IMR-90 (cell line): ENCODE results near the gene POLR2E. TPM values are rescaled to one million over a fixed set of nuclear protein-coding genes. Genes with fewer than 3 reads are reported as not detected.

Source experiments
- ATAC-seq: fragments of 200-7000 bp; cut with Tn5 transposase; 2 replicates; pipeline ENCODE4 v1.9.1; 2020; ENCODE audit warnings: low read depth, mild to moderate bottlenecking, moderate library complexity
- BruUV-seq: library from RNA; stranded (reverse); fragments of 400-500 nt; replicated peaks from 2 replicates; lab custom pipeline; 2021; lab: Mats Ljungman, UMichigan
- CTCF ChIA-PET: fragments of 300-600 bp; formaldehyde crosslinking; extraction: SDS; loops from one replicate; lab custom pipeline; 2021; ENCODE audit warnings: antibody characterized with exemption; lab: Yijun Ruan, JAX
- POLR2A ChIA-PET: fragments of 300-600 bp; sonication (Branson Sonifier 250); formaldehyde crosslinking; loops from one replicate; lab custom pipeline; 2022; ENCODE audit warnings: antibody characterized with exemption; ENCODE audit not compliant: unreplicated experiment; lab: Charles Lee
- DNase-seq: peaks from one replicate; pipeline ENCODE4 v3.0.0; 2013
- H2AFZ ChIP-seq: replicated peaks from 2 replicates; pipeline ENCODE3; 2013; ENCODE audit warnings: low read length, mild to moderate bottlenecking; ENCODE audit not compliant: poor library complexity
- H2AK5ac ChIP-seq: 2 replicates; pipeline ENCODE4 v1.6.1; 2013; ENCODE audit warnings: low read depth, low read length, inconsistent platforms
- H2AK9ac ChIP-seq: replicated peaks from 2 replicates; pipeline ENCODE3; 2013; ENCODE audit warnings: mild to moderate bottlenecking, low read depth, low read length, moderate library complexity; ENCODE audit not compliant: poor library complexity
- H2BK120ac ChIP-seq: 2 replicates; pipeline ENCODE4 v1.6.1; 2013; ENCODE audit warnings: low read depth, low read length, inconsistent platforms
- H2BK15ac ChIP-seq: 3 replicates; pipeline ENCODE4 v1.6.1; 2013; ENCODE audit warnings: low read depth, low read length, inconsistent platforms
- H2BK20ac ChIP-seq: 2 replicates; pipeline ENCODE4 v1.6.1; 2013; ENCODE audit warnings: low read depth, mild to moderate bottlenecking, inconsistent platforms, low read length, moderate library complexity
- H2BK5ac ChIP-seq: 2 replicates; pipeline ENCODE4 v1.6.1; 2013; ENCODE audit warnings: mild to moderate bottlenecking, low read depth, low read length, inconsistent platforms; ENCODE audit not compliant: poor library complexity, severe bottlenecking
- H3K14ac ChIP-seq: replicated peaks from 2 replicates; pipeline ENCODE4 v1.6.1; 2013; ENCODE audit warnings: low read depth, low read length, inconsistent platforms
- H3K18ac ChIP-seq: 2 replicates; pipeline ENCODE4 v1.6.1; 2013; ENCODE audit warnings: low read depth, low read length, control low read depth
- H3K23ac ChIP-seq: 2 replicates; pipeline ENCODE4 v1.6.1; 2013; ENCODE audit warnings: low read depth, low read length, inconsistent platforms
- H3K27ac ChIP-seq: 2 replicates; pipeline ENCODE4 v1.5.1; 2013; ENCODE audit warnings: mild to moderate bottlenecking, control low read depth, low read length; ENCODE audit not compliant: insufficient read depth
- H3K27me3 ChIP-seq: 2 replicates; pipeline ENCODE4 v1.6.1; 2013; ENCODE audit warnings: low read length; ENCODE audit not compliant: control insufficient read depth, insufficient read depth
- H3K36me3 ChIP-seq: 2 replicates; pipeline ENCODE4 v1.6.1; 2013; ENCODE audit warnings: low read length, mixed read lengths; ENCODE audit not compliant: control insufficient read depth, insufficient read depth
- H3K4ac ChIP-seq: 2 replicates; pipeline ENCODE4 v1.6.1; 2013; ENCODE audit warnings: low read depth, low read length, inconsistent platforms
- H3K4me1 ChIP-seq: 2 replicates; pipeline ENCODE4 v1.6.1; 2013; ENCODE audit warnings: low read length, mixed read lengths; ENCODE audit not compliant: control insufficient read depth, insufficient read depth
- H3K4me2 ChIP-seq: 2 replicates; pipeline ENCODE4 v1.6.1; 2013; ENCODE audit warnings: low read depth, mild to moderate bottlenecking, control low read depth, low read length, moderate library complexity
- H3K4me3 ChIP-seq: 2 replicates; pipeline ENCODE4 v1.5.1; 2013; ENCODE audit warnings: low read depth, mild to moderate bottlenecking, control low read depth, low read length, moderate library complexity; ENCODE audit not compliant: insufficient read depth
- H3K56ac ChIP-seq: 2 replicates; pipeline ENCODE4 v1.6.1; 2013; ENCODE audit warnings: low read length, inconsistent platforms; ENCODE audit not compliant: insufficient read depth; ENCODE audit errors: extremely low read depth
- H3K79me1 ChIP-seq, 2 experiments: 2 replicates each; pipeline ENCODE4 v1.6.1; 2013; ENCODE audit warnings: low read length in 2 of 2, inconsistent platforms in 1 of 2, low read depth in 1 of 2
- H3K9ac ChIP-seq: 2 replicates; pipeline ENCODE4 v1.6.1; 2013; ENCODE audit warnings: low read depth, low read length, control low read depth
- H3K9me1 ChIP-seq: 2 replicates; pipeline ENCODE4 v1.6.1; 2013; ENCODE audit warnings: low read length, inconsistent platforms; ENCODE audit not compliant: insufficient read depth
- H3K9me3 ChIP-seq: 2 replicates; pipeline ENCODE4 v1.6.1; 2013; ENCODE audit warnings: low read length; ENCODE audit not compliant: control insufficient read depth, insufficient read depth
- H4K20me1 ChIP-seq: 2 replicates; pipeline ENCODE4 v1.6.1; 2013; ENCODE audit warnings: low read length, inconsistent platforms; ENCODE audit not compliant: insufficient read depth
- H4K5ac ChIP-seq: 2 replicates; pipeline ENCODE4 v1.6.1; 2013; ENCODE audit warnings: mild to moderate bottlenecking, low read depth, low read length, control low read depth
- H4K8ac ChIP-seq, 2 experiments: 2 replicates each; pipeline ENCODE4 v1.6.1; 2013; ENCODE audit warnings: low read depth in 2 of 2, low read length in 2 of 2, control low read depth in 1 of 2, inconsistent platforms in 1 of 2
- H4K91ac ChIP-seq: 2 replicates; pipeline ENCODE4 v1.6.1; 2013; ENCODE audit warnings: low read depth, low read length, inconsistent platforms; ENCODE audit not compliant: insufficient read depth
- CHD1 ChIP-seq: IDR thresholded peaks from 2 replicates; pipeline ENCODE4 v1.6.1; 2012; ENCODE audit warnings: low read depth, low read length, improper control_type of control experiment
- POLR2A ChIP-seq: IDR thresholded peaks from 2 replicates; pipeline ENCODE4 v1.6.1; 2012; ENCODE audit warnings: mild to moderate bottlenecking, low read depth, low read length
- WGBS, 2 experiments: methylation state at CpG; one replicate each; pipeline versions ENCODE4 v1.1.5 to v1.1.7; 2013; ENCODE audit warnings: missing lambda C conversion rate in 2 of 2; ENCODE audit not compliant: insufficient read length in 1 of 2; ENCODE audit errors: extremely low coverage in 2 of 2; 5-methylcytosine and 5-hydroxymethylcytosine counted together
- dilution Hi-C: fragments of 300-500 bp; cut with HindIII; formaldehyde crosslinking; loops from one replicate; pipeline ENCODE4 v1.14.3; 2018; ENCODE audit warnings: low sequenced_read_pairs; ENCODE audit not compliant: unreplicated experiment
- in situ Hi-C: fragments of 300-500 bp; cut with MboI; formaldehyde crosslinking; loops from 3 replicates; pipeline ENCODE4 v1.14.3; 2019; ENCODE audit warnings: low sequenced_read_pairs, inconsistent platforms, mixed read lengths
- intact Hi-C: fragments of 100-400 bp; cut with micrococcal nuclease; formaldehyde crosslinking; loops from 2 replicates; pipeline ENCODE4 v1.10.0; 2022
- polyA plus RNA-seq, 3 experiments: library from polyadenylated mRNA; depleted of rRNA; stranded (reverse); fragments of >200 nt; gene quantifications; 2 replicates each; pipeline ENCODE4 v1.2.3, GENCODE V29; 2012; ENCODE audit warnings: low replicate concordance in 1 of 3
- total RNA-seq: library from RNA; depleted of rRNA; stranded (reverse); fragments of >200 nt; gene quantifications from 2 replicates; pipeline ENCODE4 v1.2.3, GENCODE V29; 2012
- TF ChIP-seq, protein P1 (sequence below): fragments of 150-350 bp; IDR thresholded peaks from 2 replicates; pipeline ENCODE4 v1.6.1; 2016; ENCODE audit warnings: low read depth, mild to moderate bottlenecking, low read length, moderate library complexity, borderline replicate concordance
- TF ChIP-seq, protein P2 (sequence below): conservative IDR thresholded peaks from 2 replicates; pipeline ENCODE4 v1.5.1; 2012; ENCODE audit warnings: mild to moderate bottlenecking, low read depth, low read length, improper control_type of control experiment

The POLR2E gene
- total and polyA plus RNA-seq, 2 of the 4 experiments (the other 2 are of a cell fraction), result 294 to 391 TPM

DNA sequence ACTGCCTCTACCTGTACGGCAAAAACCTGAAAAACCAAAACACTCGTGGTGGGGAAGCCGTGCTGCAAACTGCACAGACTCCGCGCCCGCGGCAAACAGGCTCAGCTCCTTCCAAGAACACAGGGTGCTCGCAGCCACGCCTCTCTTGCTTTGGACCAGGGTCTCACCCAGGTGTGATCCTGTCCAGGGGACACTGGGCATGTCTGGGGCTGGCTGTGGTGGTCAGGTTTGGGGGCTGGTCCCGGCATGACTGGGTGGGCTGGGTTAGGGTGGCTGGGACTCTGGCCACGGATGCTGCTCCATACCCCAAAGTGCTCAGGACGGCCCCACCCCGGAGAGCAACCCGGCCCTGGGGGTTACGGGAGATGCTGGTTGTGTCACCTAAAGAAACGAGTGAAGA, 22.5 kb upstream of the POLR2E start:
- ATAC-seq (no peak), DNase-seq (no peak)
- Histone ChIP-seq H3K4me2 (no peak overlapping the region), H2BK15ac (no peak overlapping the region), H3K79me1 (peaks cover 11 to 38% of the 10 kb centered on the region in 2 experiments), H3K14ac (no peak overlapping the region), H3K9me1 (no peaks in the 10 kb centered on the region), H4K91ac (no peak overlapping the region), H3K23ac (no peak overlapping the region), H3K56ac (no peak overlapping the region), H3K27ac (no peak overlapping the region), H4K8ac (no peak overlapping the region), H2AK5ac (no peak overlapping the region), H3K4ac (no peak overlapping the region), H3K27me3 (no peaks in the 10 kb centered on the region), H2BK120ac (no peak overlapping the region), H2BK5ac (no peak overlapping the region), H3K4me1 (peaks cover 11% of the 10 kb centered on the region), H2BK20ac (no peak overlapping the region), H3K9ac (no peak overlapping the region), H3K36me3 (peaks cover 86% of the 10 kb centered on the region), H3K18ac (no peak overlapping the region), H4K5ac (no peak overlapping the region), H3K4me3 (no peak overlapping the region), H4K20me1 (peaks cover 19% of the 10 kb centered on the region), H2AK9ac (peak overlapping the region; percentile 16), H2AFZ (no peak overlapping the region), H3K9me3 (no peaks in the 10 kb centered on the region)
- POLR2A ChIA-PET, result no interaction called here
- in situ Hi-C loops, result no loop called here
- dilution Hi-C loops, result no loop called here
- intact Hi-C loops, result no loop called here
- no TSS peak for BruUV-seq
- 98% methylated on average over 8 of the region's 16 CpGs; no CpG with 5 or more reads in 1 of the 2 experiments for WGBS, 2 experiments
- CTCF ChIA-PET, result interaction anchor here (0.6 kb wide), 1 partner anchor 195 kb away, joined by 3 read pairs; no protein-coding TSS in a partner anchor
- TF ChIP-seq POLR2A, result no peak
- no peak for TF ChIP-seq CHD1
- TF ChIP-seq, protein P1, sequence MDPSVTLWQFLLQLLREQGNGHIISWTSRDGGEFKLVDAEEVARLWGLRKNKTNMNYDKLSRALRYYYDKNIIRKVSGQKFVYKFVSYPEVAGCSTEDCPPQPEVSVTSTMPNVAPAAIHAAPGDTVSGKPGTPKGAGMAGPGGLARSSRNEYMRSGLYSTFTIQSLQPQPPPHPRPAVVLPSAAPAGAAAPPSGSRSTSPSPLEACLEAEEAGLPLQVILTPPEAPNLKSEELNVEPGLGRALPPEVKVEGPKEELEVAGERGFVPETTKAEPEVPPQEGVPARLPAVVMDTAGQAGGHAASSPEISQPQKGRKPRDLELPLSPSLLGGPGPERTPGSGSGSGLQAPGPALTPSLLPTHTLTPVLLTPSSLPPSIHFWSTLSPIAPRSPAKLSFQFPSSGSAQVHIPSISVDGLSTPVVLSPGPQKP, result no peak
- TF ChIP-seq, protein P2, sequence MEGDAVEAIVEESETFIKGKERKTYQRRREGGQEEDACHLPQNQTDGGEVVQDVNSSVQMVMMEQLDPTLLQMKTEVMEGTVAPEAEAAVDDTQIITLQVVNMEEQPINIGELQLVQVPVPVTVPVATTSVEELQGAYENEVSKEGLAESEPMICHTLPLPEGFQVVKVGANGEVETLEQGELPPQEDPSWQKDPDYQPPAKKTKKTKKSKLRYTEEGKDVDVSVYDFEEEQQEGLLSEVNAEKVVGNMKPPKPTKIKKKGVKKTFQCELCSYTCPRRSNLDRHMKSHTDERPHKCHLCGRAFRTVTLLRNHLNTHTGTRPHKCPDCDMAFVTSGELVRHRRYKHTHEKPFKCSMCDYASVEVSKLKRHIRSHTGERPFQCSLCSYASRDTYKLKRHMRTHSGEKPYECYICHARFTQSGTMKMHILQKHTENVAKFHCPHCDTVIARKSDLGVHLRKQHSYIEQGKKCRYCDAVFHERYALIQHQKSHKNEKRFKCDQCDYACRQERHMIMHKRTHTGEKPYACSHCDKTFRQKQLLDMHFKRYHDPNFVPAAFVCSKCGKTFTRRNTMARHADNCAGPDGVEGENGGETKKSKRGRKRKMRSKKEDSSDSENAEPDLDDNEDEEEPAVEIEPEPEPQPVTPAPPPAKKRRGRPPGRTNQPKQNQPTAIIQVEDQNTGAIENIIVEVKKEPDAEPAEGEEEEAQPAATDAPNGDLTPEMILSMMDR, result no peak
